ENCODE results near the gene ACY1.

DNA sequence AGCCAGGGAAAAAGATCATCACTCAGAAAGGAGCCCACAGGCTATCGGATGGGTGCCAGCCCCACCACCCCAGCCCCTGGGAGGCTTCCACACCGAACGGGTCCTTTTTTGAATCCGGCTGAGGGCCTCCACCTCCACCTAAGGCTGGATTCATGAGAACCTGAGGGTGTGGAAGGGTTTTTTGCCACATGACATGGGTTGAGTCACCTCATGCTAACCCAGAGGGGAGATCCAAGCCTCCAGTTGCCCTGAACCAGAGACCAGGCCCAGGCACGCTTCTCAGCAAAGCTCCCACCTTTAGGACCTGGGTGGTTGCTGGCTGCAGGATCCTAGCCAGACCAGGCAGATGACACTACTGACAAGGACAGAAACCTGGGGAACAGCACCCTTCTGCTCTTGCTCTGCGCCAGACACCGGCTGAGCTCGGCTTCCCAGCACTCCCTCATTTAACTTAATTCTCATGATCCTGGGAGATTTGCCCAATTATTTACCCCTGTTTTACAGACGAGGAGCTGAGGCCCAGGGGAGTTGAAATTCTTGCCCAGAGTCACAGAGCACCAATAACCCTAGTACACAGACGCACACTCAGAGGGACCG lies 47.5 kb downstream of the ACY1 start:
- TF ChIP-seq, protein P1, sequence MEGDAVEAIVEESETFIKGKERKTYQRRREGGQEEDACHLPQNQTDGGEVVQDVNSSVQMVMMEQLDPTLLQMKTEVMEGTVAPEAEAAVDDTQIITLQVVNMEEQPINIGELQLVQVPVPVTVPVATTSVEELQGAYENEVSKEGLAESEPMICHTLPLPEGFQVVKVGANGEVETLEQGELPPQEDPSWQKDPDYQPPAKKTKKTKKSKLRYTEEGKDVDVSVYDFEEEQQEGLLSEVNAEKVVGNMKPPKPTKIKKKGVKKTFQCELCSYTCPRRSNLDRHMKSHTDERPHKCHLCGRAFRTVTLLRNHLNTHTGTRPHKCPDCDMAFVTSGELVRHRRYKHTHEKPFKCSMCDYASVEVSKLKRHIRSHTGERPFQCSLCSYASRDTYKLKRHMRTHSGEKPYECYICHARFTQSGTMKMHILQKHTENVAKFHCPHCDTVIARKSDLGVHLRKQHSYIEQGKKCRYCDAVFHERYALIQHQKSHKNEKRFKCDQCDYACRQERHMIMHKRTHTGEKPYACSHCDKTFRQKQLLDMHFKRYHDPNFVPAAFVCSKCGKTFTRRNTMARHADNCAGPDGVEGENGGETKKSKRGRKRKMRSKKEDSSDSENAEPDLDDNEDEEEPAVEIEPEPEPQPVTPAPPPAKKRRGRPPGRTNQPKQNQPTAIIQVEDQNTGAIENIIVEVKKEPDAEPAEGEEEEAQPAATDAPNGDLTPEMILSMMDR (IDR thresholded peaks at IDR 0.05): no peak
- TF ChIP-seq POLR2A (IDR thresholded peaks at IDR 0.05) (no peak), POLR2AphosphoS5 (IDR thresholded peaks at IDR 0.05) (no peak)

All from breast epithelium (tissue), 3 donors.